CD14-positive monocyte (primary cell): ENCODE data around the gene MAML3. TPM values are rescaled to one million over a fixed set of nuclear protein-coding genes. Genes with fewer than 3 reads are reported as not detected.

ENCODE experiments used
- DNase-seq, 3 donors: peaks; one replicate each; pipeline ENCODE4 v3.0.0-alpha.2; 2011 to 2022
- H2AFZ ChIP-seq: 2 replicates; pipeline ENCODE4 v1.6.0; 2012; ENCODE audit warnings: mild to moderate bottlenecking, low read depth, low read length, inconsistent platforms; ENCODE audit not compliant: insufficient read depth, poor library complexity, severe bottlenecking
- H3K27ac ChIP-seq, 2 donors: 1 replicate in 1 of 2; 2 replicates in 1 of 2; pipeline ENCODE4 v1.5.1; 2012 to 2013; ENCODE audit warnings: low read length in 2 of 2, control low read depth in 1 of 2, inconsistent platforms in 1 of 2, low read depth in 1 of 2, mild to moderate bottlenecking in 1 of 2
- H3K27me3 ChIP-seq, 2 donors: one replicate each; pipeline versions ENCODE4 v1.6.0 to v1.6.1; 2011 to 2013; ENCODE audit warnings: low read length in 2 of 2; ENCODE audit not compliant: control insufficient read depth in 2 of 2, insufficient read depth in 2 of 2
- H3K36me3 ChIP-seq, 2 donors: replicated peaks in 1 of 2; 1 replicate in 1 of 2; 2 replicates in 1 of 2; pipeline versions ENCODE4 v1.5.1 to v1.6.1; 2012 to 2013; ENCODE audit warnings: low read length in 2 of 2, control low read depth in 1 of 2, inconsistent platforms in 1 of 2, mild to moderate bottlenecking in 1 of 2; ENCODE audit not compliant: insufficient read depth in 2 of 2, control insufficient read depth in 1 of 2
- H3K4me1 ChIP-seq, 2 donors: 1 replicate in 1 of 2; 2 replicates in 1 of 2; pipeline versions ENCODE4 v1.5.1 to v1.6.1; 2012 to 2013; ENCODE audit warnings: low read length in 2 of 2, control low read depth in 1 of 2, inconsistent platforms in 1 of 2, mild to moderate bottlenecking in 1 of 2, moderate library complexity in 1 of 2; ENCODE audit not compliant: insufficient read depth in 2 of 2, control insufficient read depth in 1 of 2
- H3K4me2 ChIP-seq: replicated peaks from 2 replicates; pipeline ENCODE3; 2012; ENCODE audit warnings: low read length, moderate library complexity, mild to moderate bottlenecking; ENCODE audit not compliant: poor library complexity, severe bottlenecking; ENCODE audit errors: extremely low read depth
- H3K4me3 ChIP-seq, 3 experiments: fragments of 200-600 bp in 1 of 3; sonication (generic) in 1 of 3; replicated peaks in 1 of 3; 1 replicate in 2 of 3; 2 replicates in 1 of 3; pipeline ENCODE4 v1.5.1; 2011 to 2013; ENCODE audit warnings: low read length in 3 of 3, mild to moderate bottlenecking in 3 of 3, control low read depth in 2 of 3, low read depth in 2 of 3, inconsistent platforms in 1 of 3, moderate library complexity in 1 of 3
- H3K79me2 ChIP-seq: 2 replicates; pipeline ENCODE4 v1.6.0; 2012; ENCODE audit warnings: mild to moderate bottlenecking, control low read depth, inconsistent platforms, low read length, moderate library complexity; ENCODE audit not compliant: insufficient read depth
- H3K9ac ChIP-seq: 2 replicates; pipeline ENCODE4 v1.6.0; 2017; ENCODE audit warnings: low read length, mild to moderate bottlenecking; ENCODE audit not compliant: insufficient read depth, poor library complexity, severe bottlenecking
- H3K9me3 ChIP-seq, 2 donors: replicated peaks in 1 of 2; 1 replicate in 1 of 2; 2 replicates in 1 of 2; pipeline versions ENCODE4 v1.5.1 to v1.6.1; 2012 to 2013; ENCODE audit warnings: low read length in 2 of 2, control low read depth in 1 of 2; ENCODE audit not compliant: control insufficient read depth in 1 of 2, insufficient read depth in 1 of 2
- H4K20me1 ChIP-seq: 2 replicates; pipeline ENCODE4 v1.6.0; 2012; ENCODE audit warnings: mild to moderate bottlenecking, low read length, control low read depth, moderate library complexity; ENCODE audit not compliant: insufficient read depth
- H3K27ac Mint-ChIP-seq, 7 donors: one replicate each; pipeline ENCODE4 v1.8.0; 2020; ENCODE audit warnings: mild to moderate bottlenecking in 7 of 7, mixed read lengths in 7 of 7, moderate library complexity in 6 of 7, inconsistent platforms in 2 of 7
- H3K27me3 Mint-ChIP-seq, 3 donors: one replicate each; pipeline ENCODE4 v1.8.0; 2021 to 2022; ENCODE audit warnings: low read depth in 3 of 3, mild to moderate bottlenecking in 3 of 3, mixed read lengths in 3 of 3, moderate library complexity in 3 of 3, inconsistent platforms in 1 of 3
- H3K36me3 Mint-ChIP-seq, 2 donors: one replicate each; pipeline ENCODE4 v1.8.0; 2020; ENCODE audit warnings: mixed read lengths in 2 of 2, inconsistent platforms in 1 of 2, mild to moderate bottlenecking in 1 of 2
- H3K4me1 Mint-ChIP-seq: one replicate; pipeline ENCODE4 v1.8.0; 2020; ENCODE audit warnings: mild to moderate bottlenecking, mixed read lengths
- H3K4me3 Mint-ChIP-seq, 2 donors: one replicate each; pipeline ENCODE4 v1.8.0; 2020; ENCODE audit warnings: mild to moderate bottlenecking in 2 of 2, mixed read lengths in 2 of 2, moderate library complexity in 1 of 2
- H3K9me3 Mint-ChIP-seq, 7 donors: one replicate each; pipeline ENCODE4 v1.8.0; 2020 to 2022; ENCODE audit warnings: mixed read lengths in 7 of 7, mild to moderate bottlenecking in 6 of 7, moderate library complexity in 6 of 7, inconsistent platforms in 2 of 7
- WGBS: methylation state at CpG from one replicate; pipeline ENCODE4 v1.1.5; 2013; ENCODE audit warnings: missing lambda C conversion rate; ENCODE audit not compliant: insufficient coverage; 5-methylcytosine and 5-hydroxymethylcytosine counted together
- intact Hi-C, 2 donors: fragments of 100-400 bp; cut with micrococcal nuclease; formaldehyde crosslinking; loops; one replicate each; pipeline versions ENCODE4 v1.15.0 to v1.15.1; 2023
- polyA plus RNA-seq, 3 donors: library from polyadenylated mRNA; depleted of rRNA in 1 of 3; unstranded in 2 of 3; stranded (reverse) in 1 of 3; fragments of 300-500 nt in 2 of 3; fragments of >200 nt in 1 of 3; fragmentation: Illumina TruSeq in 2 of 3; gene quantifications; 1 replicate in 2 of 3; 2 replicates in 1 of 3; pipeline ENCODE4 v1.2.3, GENCODE V29; 2012 to 2021
- TF ChIP-seq, protein P1 (sequence below): fragments of 200-600 bp; IDR thresholded peaks from one replicate; pipeline ENCODE4 v1.8.0; 2022; ENCODE audit warnings: antibody characterized with exemption, mild to moderate bottlenecking

The MAML3 gene
- polyA plus RNA-seq, 3 donors: 1.5 to 6.5 (median 2.3) TPM

DNA sequence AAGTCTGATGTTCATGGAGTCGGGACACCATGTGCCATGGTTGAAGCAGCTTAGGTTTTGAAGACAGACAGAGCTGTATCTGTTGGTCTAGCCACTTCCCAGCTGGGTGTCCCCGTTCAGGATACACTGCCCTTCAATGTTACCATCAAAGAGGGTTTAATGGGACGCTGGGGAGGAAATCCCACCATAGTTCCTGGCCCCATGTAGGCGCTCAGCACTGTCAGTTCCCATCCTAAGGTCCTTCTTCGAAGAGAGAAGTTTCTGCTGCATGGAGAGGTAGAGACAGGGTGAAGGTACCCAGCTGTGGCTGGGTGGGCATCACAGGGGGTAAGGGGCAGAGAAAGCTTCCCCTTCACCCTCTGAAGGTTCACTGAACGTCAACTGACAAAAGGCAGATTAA, 484.6 kb downstream of the MAML3 start:
- no peak for DNase-seq
- H3K4me3 ChIP-seq: no peak overlapping the region
- WGBS: 97% methylated on average over 4 of the region's 6 CpGs
- H3K36me3 ChIP-seq: peaks cover 0 to 16% of the 10 kb centered on the region in 2 donors
- peaks cover 10 to 36% of the 10 kb centered on the region in 2 donors for H3K36me3 Mint-ChIP-seq
- no peak overlapping the region for H2AFZ ChIP-seq
- no peak overlapping the region for H3K4me3 Mint-ChIP-seq
- no peak overlapping the region for H3K27ac ChIP-seq
- peaks cover 60% of the 10 kb centered on the region for H3K4me1 Mint-ChIP-seq
- H3K9me3 Mint-ChIP-seq: no peaks in the 10 kb centered on the region
- TF ChIP-seq, protein P1, sequence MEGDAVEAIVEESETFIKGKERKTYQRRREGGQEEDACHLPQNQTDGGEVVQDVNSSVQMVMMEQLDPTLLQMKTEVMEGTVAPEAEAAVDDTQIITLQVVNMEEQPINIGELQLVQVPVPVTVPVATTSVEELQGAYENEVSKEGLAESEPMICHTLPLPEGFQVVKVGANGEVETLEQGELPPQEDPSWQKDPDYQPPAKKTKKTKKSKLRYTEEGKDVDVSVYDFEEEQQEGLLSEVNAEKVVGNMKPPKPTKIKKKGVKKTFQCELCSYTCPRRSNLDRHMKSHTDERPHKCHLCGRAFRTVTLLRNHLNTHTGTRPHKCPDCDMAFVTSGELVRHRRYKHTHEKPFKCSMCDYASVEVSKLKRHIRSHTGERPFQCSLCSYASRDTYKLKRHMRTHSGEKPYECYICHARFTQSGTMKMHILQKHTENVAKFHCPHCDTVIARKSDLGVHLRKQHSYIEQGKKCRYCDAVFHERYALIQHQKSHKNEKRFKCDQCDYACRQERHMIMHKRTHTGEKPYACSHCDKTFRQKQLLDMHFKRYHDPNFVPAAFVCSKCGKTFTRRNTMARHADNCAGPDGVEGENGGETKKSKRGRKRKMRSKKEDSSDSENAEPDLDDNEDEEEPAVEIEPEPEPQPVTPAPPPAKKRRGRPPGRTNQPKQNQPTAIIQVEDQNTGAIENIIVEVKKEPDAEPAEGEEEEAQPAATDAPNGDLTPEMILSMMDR: no peak
- no peaks in the 10 kb centered on the region for H3K27me3 ChIP-seq
- no peak overlapping the region for H3K9ac ChIP-seq
- H3K27ac Mint-ChIP-seq: peak overlapping the region in 1 of 7 donors; percentile 17
- no peak overlapping the region for H3K4me2 ChIP-seq
- intact Hi-C loops: loop anchor here in 1 of 2 donors (10.0 kb wide), 1 partner anchor 115 kb away; the partner anchor contains the start of gene SETD7
- H3K27me3 Mint-ChIP-seq: peaks cover 0 to 1% (median 0%) of the 10 kb centered on the region in 3 donors
- no peaks in the 10 kb centered on the region for H3K9me3 ChIP-seq
- no peaks in the 10 kb centered on the region for H4K20me1 ChIP-seq
- H3K79me2 ChIP-seq: peaks cover 99% of the 10 kb centered on the region
- peaks cover 32 to 47% of the 10 kb centered on the region in 2 donors for H3K4me1 ChIP-seq

DNA sequence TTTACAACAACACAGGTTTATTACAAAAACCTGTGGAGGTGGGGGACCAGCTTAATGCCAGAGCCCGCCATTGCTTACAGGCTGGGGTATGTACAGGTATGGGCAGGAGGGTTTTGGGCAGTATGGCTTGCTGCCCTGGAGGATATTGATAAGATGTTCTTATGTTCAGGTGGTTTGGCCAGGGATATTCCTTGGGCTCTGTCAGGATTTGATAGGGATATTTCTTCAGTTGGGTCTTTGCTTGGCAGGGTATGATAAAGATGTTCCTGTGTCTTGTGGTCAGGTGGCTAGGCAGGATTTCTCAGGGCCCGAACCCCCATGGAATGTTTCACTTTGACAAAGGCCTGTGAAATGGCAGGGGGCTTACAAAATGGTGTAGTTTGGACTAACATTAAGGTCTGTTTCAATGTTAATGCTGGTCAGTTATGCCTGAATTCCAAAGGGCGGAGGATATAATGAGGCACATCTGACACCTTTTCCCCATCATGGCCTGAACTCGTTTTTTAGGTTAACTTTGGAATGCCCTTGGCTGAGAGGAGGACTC, 485.3 kb downstream of the MAML3 start:
- Histone ChIP-seq H3K4me2 (no peak overlapping the region), H2AFZ (no peak overlapping the region), H3K9ac (no peak overlapping the region), H4K20me1 (no peaks in the 10 kb centered on the region), H3K27me3 (no peaks in the 10 kb centered on the region), H3K27ac (no peak overlapping the region), H3K4me3 (no peak overlapping the region), H3K4me1 (peaks cover 28 to 41% of the 10 kb centered on the region in 2 donors), H3K9me3 (no peaks in the 10 kb centered on the region), H3K79me2 (peaks cover 96% of the 10 kb centered on the region), H3K36me3 (peaks cover 0 to 16% of the 10 kb centered on the region in 2 donors)
- Mint-ChIP-seq H3K36me3 (peaks cover 6 to 31% of the 10 kb centered on the region in 2 donors), H3K4me3 (no peak overlapping the region), H3K27me3 (peaks cover 0 to 1% (median 0%) of the 10 kb centered on the region in 3 donors), H3K4me1 (peaks cover 54% of the 10 kb centered on the region), H3K9me3 (no peaks in the 10 kb centered on the region), H3K27ac (peak overlapping the region in 3 of 7 donors; percentile 1 to 27 (median 10))
- intact Hi-C loops: loop anchor here in 1 of 2 donors (10.0 kb wide), 1 partner anchor 114 kb away; the partner anchor contains the start of gene SETD7
- TF ChIP-seq, protein P1: no peak
- DNase-seq: no peak
- 100% methylated on average over 2 of the region's 4 CpGs for WGBS
